Measurements from ENCODE around the gene PRKCE.
"Not testable (repeated sequence)": the region's sequence is repeated elsewhere in the genome, so short reads cannot be mapped to it uniquely, and the experiment has no call there.

PRKCE gene

GRCh38 chr2:45699032-45699658, 47.7 kb downstream of the PRKCE start:
- peak; percentile 63 for DNase-seq (ENCODE audit: low read depth)

- no peak for DNase-seq (ENCODE audit: low read depth)
Measured at GRCh38 chr2:45700407-45701013, 49.0 kb downstream of the PRKCE start.

DNA sequence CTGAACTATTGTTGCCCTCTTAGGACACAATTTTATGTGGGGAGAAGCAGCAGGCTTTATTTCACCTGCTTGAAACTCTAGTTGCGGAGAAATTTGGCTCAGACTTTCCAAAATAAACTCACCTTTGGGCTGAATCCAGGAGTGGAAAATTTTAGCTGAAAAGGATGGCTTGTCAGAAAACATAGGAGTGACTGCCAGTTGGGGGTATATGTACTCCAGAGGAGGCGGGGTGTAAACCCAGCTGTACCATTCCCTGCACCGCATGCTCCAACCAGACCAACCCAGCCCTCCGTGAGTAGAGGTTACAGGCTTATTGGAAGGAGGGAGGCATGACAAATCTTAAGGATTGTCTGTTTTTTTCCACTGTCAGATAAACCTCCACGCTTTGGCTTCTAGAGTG, 53.8 kb downstream of the PRKCE start:
- DNase-seq (ENCODE audit: low read depth), result no peak

DNA sequence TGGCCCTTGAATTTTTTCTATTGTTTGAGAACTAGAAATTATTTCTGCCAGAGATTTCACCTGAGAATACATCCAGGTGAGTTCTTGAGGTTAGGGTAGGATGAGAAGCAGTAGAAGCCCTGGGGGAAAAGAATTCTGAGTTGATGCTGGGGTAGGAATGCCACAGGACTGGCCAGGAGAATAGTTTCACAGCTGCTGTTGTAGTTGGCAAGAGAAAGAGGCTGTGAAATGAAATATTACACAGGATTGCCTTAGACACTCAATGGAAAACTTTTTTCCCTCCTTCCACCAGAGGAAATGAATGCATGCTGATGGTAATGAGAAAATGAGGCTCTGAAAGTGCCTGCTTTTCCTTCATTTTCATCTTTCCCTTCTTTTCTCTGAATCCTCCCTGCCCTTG, 54.6 kb downstream of the PRKCE start:
- no peak for DNase-seq (ENCODE audit: low read depth)

DNA sequence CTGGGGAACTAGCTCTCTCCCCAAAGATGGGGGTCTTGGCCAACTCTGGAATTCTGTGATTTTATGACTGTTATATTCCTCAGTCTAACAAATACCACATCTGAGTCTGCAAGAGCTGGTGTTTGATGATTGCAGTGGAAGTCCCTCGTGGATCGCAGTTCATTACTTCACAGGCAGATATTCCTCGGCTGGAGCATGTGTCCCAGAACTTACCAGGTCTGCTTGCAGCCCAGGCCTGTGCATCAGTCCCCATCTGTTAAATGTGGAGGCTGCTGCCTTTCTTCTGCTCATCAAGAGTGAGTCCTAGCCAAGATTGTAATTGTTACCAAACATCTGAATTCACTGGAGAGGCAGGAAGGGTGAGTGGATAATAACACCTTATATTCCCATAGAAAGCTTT, 55.5 kb downstream of the PRKCE start:
- DNase-seq (ENCODE audit: low read depth), result no peak

DNA sequence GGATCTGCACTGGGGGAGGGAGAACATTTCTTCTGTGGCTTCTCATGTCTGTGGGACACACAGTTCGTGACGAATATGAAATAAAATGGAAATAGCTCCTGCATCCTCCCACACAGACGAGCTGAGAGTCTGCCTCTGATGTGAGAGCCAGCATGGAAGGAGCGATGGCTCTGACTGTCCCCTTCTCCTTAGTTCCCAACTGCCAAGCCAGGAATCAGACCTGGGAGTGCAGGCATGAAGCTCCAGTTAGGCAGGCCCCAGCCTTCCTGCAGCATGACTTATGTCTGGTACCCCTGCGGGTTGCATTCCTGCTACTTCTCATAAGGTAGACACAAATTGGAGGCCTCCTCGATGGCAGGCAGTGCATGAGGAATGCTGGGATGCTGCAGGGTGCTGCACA, 56.2 kb downstream of the PRKCE start:
- no peak for DNase-seq (ENCODE audit: low read depth)

DNA sequence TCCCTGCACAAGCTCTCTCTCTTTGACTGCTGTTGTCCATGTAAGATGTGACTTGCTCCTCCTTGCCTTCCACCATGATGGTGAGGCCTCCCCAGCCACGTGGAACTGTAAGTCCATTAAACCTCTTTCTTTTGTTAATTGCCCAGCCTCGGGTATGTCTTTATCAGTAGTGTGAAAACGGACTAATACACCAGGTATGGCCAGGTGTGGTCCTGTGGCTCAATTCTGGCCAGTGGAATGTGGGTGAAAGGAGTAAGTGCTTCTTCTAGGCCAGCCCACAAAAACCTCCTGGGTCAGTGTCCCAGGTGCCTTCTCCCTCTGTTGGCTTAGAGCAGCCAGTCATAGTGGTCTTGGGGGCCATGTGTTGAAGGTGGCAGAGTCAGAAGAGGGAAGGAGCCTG, 57.0 kb downstream of the PRKCE start:
- no peak for DNase-seq (ENCODE audit: low read depth)

DNA sequence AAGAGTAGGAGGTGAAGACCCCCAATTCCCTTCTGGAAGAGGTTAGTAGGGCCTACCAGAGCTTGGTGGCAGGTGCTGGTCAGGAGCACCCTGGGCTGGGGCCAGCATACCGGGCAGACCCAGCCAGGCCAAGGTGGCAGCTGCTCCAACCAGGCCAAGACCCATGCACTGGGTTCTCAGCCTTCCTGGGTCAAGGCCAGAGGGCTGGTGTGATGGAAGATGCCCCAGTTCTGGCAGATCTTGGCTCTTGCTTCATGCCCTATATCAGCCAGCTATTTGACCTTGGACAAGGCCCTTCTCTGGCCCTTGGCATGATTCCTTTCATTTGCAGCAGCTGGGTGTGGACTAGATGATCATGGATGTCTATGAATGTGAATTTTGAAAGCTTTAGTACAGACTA, 57.7 kb downstream of the PRKCE start:
- DNase-seq (ENCODE audit: low read depth), result no peak

- no peak for DNase-seq (ENCODE audit: low read depth)
Measured at GRCh38 chr2:45710468-45710867, 59.0 kb downstream of the PRKCE start.

DNA sequence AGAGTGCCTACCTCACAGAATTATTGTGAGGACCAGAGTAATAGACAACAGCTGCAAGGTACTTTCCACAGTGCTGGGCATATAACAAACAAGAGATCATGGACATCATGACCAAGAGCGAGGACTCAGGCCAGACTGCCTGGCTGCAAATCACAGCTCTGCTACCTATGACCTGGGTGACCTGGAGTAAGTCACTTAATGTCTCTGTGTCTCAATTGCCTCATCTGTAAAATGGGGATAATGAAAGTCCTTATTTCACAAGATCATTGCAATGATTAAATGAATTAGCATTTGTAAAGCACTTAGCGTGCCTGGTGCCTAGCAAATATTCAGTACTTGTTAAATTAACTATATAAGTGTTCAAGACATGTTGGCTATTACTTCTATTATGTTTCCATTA, 59.7 kb downstream of the PRKCE start:
- no peak for DNase-seq (ENCODE audit: low read depth)

DNA sequence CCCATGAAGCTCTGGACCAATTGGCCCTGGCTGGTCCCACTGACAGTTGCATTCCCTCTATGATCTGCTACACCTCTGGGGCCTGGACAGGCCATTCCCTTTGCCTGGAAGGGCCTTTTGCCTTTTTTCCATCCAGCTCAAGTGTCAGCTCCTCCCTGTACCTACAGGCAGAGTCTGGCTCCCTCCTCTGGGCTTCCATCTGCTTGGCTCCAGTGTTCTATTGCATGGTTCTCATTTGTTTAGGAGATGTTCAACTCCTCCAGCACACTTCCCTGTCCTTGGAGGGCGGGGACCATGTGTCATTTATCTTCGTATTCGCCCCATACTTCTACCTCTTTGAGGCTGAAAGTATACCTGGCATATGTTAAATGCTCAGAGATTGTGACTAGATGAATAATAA, 61.1 kb downstream of the PRKCE start:
- no peak for DNase-seq (ENCODE audit: low read depth)

DNA sequence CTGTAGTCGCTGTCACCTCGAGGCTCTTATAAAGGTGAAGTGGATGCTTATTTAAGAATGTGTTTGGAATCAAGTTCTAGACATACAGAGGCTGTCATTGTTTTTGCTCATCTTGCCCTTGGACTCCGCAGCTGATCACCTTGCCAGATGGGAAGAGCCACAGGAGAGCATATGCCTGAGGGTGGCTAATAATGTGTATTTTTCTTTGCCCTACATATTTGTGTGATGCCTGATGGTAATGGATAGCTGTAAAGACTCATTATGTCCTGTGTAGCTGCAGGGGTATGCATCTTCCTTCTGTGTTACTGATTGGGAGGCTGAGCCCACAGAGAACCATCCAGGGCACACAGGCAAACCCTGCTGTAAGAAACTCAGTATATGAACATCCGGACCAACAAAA, 61.7 kb downstream of the PRKCE start:
- DNase-seq (ENCODE audit: low read depth), result no peak

GRCh38 chr2:45713591-45713990, 62.1 kb downstream of the PRKCE start:
- DNase-seq (ENCODE audit: low read depth), result no peak

GRCh38 chr2:45714679-45715078, 63.2 kb downstream of the PRKCE start:
- DNase-seq (ENCODE audit: low read depth), result no peak

- DNase-seq (ENCODE audit: low read depth), result no peak
Measured at GRCh38 chr2:45715601-45716379, 64.3 kb downstream of the PRKCE start.

- not testable (repeated sequence) for DNase-seq (ENCODE audit: low read depth)
Measured at GRCh38 chr2:45716432-45716831, 65.0 kb downstream of the PRKCE start.

DNA sequence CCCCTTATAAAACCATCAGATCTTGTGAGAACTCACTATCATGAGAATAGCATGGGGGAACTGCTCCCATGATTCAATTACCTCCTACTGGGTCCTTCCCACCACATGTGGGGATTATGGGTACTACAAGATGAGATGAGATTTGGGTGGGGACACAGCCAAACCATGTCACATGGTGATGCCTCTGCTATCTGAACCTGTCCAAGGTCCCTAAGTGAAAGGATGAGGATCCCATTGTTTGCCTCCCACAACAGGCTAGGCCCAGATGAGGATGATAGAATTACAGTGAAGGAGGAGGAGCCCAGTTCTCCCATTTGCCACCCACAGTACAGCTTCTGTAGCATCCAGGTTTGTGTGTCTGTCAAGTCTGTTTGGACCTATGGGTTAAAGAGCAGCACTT, 65.4 kb downstream of the PRKCE start:
- DNase-seq (ENCODE audit: low read depth), result no peak

GRCh38 chr2:45720210-45720609, 68.7 kb downstream of the PRKCE start:
- DNase-seq (ENCODE audit: low read depth), result no peak

DNA sequence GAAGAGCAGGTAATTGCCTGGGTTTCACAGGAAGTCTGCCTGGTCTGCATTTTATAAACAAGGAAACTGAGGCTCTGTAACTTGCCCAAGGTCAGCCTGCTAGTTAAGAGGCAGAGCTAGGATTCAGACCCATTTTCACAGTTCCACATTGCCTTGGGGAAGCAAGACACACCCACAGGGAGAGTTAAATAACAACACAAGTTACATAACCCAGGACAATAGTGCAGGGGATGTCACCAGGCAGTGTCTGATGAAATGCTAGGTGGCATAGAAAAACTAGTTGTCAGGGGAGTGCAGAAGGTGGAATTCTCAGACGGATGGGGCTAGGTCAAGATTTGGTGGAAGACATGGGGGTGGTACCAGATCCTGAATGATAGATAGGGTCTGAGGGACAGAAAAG, 69.7 kb downstream of the PRKCE start:
- no peak for DNase-seq (ENCODE audit: low read depth)

GRCh38 chr2:45722477-45722876, 71.0 kb downstream of the PRKCE start:
- no peak for DNase-seq (ENCODE audit: low read depth)

DNA sequence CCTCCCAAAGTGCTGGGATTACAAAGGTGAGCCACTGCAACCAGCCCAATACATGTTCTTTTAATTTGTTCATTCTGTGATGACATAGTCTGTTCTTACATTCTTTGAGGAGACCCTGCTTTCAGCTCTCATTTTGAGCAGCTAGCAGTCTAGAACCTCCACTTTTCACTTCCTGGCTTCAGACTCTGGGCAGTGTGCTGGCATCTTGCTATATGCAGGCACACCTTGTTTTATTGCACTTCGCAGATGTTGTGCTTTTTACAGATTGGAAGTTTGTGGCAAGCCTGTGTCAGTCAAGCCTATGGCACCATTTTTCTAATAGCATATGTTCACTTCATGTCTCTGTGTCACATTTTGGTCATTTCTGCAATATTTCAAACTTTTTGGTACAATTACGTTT, 72.4 kb downstream of the PRKCE start:
- no peak for DNase-seq (ENCODE audit: low read depth)

DNA sequence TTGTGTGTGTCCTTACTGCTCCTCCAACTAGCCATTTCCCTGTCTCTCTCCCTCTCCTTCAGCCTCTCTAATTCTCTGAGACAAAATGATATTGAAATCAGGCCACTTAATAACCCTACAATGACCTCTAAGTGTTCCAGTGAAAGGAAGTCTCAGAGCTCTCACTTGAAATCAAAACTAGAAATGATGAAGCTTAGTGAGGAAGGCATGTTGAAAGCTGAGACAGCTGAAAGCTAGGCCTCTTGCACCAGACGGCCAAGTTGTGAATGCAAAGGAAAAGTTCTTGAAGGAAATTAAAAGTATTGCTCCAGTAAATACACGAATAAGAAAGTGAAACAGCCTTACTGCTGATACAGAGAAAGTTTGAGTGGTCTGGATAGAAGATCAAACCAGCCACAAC, 72.9 kb downstream of the PRKCE start:
- DNase-seq (ENCODE audit: low read depth), result no peak

GRCh38 chr2:45725731-45726130, 74.3 kb downstream of the PRKCE start:
- DNase-seq (ENCODE audit: low read depth), result no peak

- DNase-seq (ENCODE audit: low read depth), result no peak
Measured at GRCh38 chr2:45726188-45726587, 74.7 kb downstream of the PRKCE start.

Measured in amniotic epithelial cell (primary cell).